H1 (cell line): Measurements from ENCODE around the gene TMEM86B.

Source experiments
- EP300 ChIP-seq, 2 experiments: IDR thresholded peaks; 1 replicate in 1 of 2; 2 replicates in 1 of 2; pipeline ENCODE4 v1.6.1; 2011 to 2012; ENCODE audit warnings: low read depth in 2 of 2, low read length in 2 of 2, mild to moderate bottlenecking in 2 of 2, borderline replicate concordance in 1 of 2, inconsistent platforms in 1 of 2, moderate library complexity in 1 of 2
- EZH2 ChIP-seq: fragments of 200-600 bp; sonication (generic); IDR thresholded peaks from 2 replicates; pipeline ENCODE4 v1.7.1; 2012; ENCODE audit warnings: low read depth, mild to moderate bottlenecking, moderate library complexity, low read length, inconsistent platforms; ENCODE audit not compliant: severe bottlenecking
- GABPA ChIP-seq: IDR thresholded peaks from 2 replicates; pipeline ENCODE4 v1.6.1; 2011; ENCODE audit warnings: mild to moderate bottlenecking, low read length, moderate library complexity, borderline replicate concordance; ENCODE audit not compliant: insufficient read depth
- GTF2F1 ChIP-seq: IDR thresholded peaks from 2 replicates; pipeline ENCODE4 v1.6.1; 2012; ENCODE audit warnings: low read depth, low read length, improper control_type of control experiment, borderline replicate concordance
- NRF1 ChIP-seq: IDR thresholded peaks from 2 replicates; pipeline ENCODE4 v1.6.1; 2011; ENCODE audit warnings: mild to moderate bottlenecking, low read depth, low read length, improper control_type of control experiment
- PHF8 ChIP-seq: fragments of 200-600 bp; sonication (generic); conservative IDR thresholded peaks from 2 replicates; pipeline ENCODE4 v1.7.1; 2012; ENCODE audit warnings: low read depth, mild to moderate bottlenecking, inconsistent platforms, low read length, moderate library complexity
- POLR2A ChIP-seq, 2 experiments: IDR thresholded peaks; 1 replicate in 1 of 2; 2 replicates in 1 of 2; pipeline ENCODE4 v1.6.1; 2011; ENCODE audit warnings: low read depth in 2 of 2, low read length in 2 of 2, mild to moderate bottlenecking in 2 of 2; ENCODE audit errors: control extremely low read depth in 1 of 2
- POLR2AphosphoS5 ChIP-seq: IDR thresholded peaks from 2 replicates; pipeline ENCODE4 v1.6.1; 2011; ENCODE audit warnings: low read depth, low read length
- TAF1 ChIP-seq: IDR thresholded peaks from 2 replicates; pipeline ENCODE4 v1.6.1; 2011; ENCODE audit warnings: mild to moderate bottlenecking, low read depth, low read length
- TF ChIP-seq, protein P1 (sequence below), 3 experiments: IDR thresholded peaks; 1 replicate in 2 of 3; 2 replicates in 1 of 3; pipeline versions ENCODE4 v1.5.1 to v1.6.1; 2011; ENCODE audit warnings: low read length in 3 of 3, mild to moderate bottlenecking in 3 of 3, inconsistent platforms in 2 of 3, low read depth in 1 of 3, moderate library complexity in 1 of 3; ENCODE audit not compliant: insufficient read depth in 1 of 3; ENCODE audit errors: control extremely low read depth in 1 of 3
- TF ChIP-seq, protein P2 (sequence below): IDR thresholded peaks from 2 replicates; pipeline ENCODE4 v1.6.1; 2012; ENCODE audit warnings: low read length, inconsistent platforms
- TF ChIP-seq, protein P3 (sequence below): IDR thresholded peaks from 2 replicates; pipeline ENCODE4 v1.6.1; 2012; ENCODE audit warnings: inconsistent platforms

DNA sequence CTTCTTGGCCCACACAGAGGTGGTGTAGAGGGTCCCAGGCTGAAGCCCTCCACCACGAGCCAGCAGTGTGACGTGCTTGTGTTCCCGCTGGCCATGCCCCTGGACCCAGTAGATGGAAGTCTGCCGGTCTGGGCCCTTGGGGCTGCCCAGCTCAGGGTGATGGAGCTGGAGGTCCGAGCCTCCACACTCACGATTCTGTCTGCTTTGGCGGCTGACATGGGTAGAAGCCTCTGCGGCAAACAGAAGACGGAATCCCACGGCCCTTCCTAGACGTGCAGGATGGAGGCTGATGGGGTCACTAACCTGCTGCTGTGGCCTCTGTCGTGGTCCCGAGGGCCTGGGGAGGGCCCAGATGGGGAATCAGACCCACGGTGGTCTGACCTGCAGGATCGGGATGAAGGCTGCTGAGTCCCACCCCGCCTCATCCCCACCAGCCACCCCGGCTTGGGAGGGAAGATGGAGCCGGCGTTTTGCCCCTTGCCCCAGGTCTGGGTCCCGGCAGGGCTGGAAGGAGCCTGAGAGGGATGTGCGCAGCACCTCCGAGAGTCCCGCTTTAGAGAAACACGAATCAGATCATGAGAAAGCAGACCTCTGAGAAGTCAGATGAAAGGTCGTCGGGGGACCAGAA lies 4.4 kb downstream of the TMEM86B start:
- TF ChIP-seq EP300 (IDR thresholded peaks at IDR 0.05; ENCODE audit: borderline replicate concordance in 1 of 2, low read depth in 2 of 2, low read length in 2 of 2) (no peak), GABPA (no peak), NRF1 (no peak), POLR2AphosphoS5 (no peak), TAF1 (no peak), EZH2 (no peak), GTF2F1 (no peak), POLR2A (IDR thresholded peaks at IDR 0.05; ENCODE audit: control extremely low read depth in 1 of 2, low read depth in 2 of 2, low read length in 2 of 2) (no peak), PHF8 (no peak)
- TF ChIP-seq, protein P1, sequence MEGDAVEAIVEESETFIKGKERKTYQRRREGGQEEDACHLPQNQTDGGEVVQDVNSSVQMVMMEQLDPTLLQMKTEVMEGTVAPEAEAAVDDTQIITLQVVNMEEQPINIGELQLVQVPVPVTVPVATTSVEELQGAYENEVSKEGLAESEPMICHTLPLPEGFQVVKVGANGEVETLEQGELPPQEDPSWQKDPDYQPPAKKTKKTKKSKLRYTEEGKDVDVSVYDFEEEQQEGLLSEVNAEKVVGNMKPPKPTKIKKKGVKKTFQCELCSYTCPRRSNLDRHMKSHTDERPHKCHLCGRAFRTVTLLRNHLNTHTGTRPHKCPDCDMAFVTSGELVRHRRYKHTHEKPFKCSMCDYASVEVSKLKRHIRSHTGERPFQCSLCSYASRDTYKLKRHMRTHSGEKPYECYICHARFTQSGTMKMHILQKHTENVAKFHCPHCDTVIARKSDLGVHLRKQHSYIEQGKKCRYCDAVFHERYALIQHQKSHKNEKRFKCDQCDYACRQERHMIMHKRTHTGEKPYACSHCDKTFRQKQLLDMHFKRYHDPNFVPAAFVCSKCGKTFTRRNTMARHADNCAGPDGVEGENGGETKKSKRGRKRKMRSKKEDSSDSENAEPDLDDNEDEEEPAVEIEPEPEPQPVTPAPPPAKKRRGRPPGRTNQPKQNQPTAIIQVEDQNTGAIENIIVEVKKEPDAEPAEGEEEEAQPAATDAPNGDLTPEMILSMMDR (IDR thresholded peaks at IDR 0.05; ENCODE audit: control extremely low read depth in 1 of 3, insufficient read depth in 1 of 3, low read depth in 1 of 3, low read length in 3 of 3): no peak
- TF ChIP-seq, protein P2, sequence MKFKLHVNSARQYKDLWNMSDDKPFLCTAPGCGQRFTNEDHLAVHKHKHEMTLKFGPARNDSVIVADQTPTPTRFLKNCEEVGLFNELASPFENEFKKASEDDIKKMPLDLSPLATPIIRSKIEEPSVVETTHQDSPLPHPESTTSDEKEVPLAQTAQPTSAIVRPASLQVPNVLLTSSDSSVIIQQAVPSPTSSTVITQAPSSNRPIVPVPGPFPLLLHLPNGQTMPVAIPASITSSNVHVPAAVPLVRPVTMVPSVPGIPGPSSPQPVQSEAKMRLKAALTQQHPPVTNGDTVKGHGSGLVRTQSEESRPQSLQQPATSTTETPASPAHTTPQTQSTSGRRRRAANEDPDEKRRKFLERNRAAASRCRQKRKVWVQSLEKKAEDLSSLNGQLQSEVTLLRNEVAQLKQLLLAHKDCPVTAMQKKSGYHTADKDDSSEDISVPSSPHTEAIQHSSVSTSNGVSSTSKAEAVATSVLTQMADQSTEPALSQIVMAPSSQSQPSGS: no peak
- TF ChIP-seq, protein P3, sequence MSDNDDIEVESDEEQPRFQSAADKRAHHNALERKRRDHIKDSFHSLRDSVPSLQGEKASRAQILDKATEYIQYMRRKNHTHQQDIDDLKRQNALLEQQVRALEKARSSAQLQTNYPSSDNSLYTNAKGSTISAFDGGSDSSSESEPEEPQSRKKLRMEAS: no peak
